Progenitor cell of endocrine pancreas (in vitro differentiated cells): ENCODE data around the gene CYS1. TPM values are rescaled to one million over a fixed set of nuclear protein-coding genes. Genes with fewer than 3 reads are reported as not detected.

Source experiments
- DNase-seq: peaks from one replicate; pipeline ENCODE4 v3.0.0; 2021; ENCODE audit warnings: low spot score; ENCODE audit not compliant: unreplicated experiment
- H3K27ac Mint-ChIP-seq: 2 replicates; pipeline ENCODE4 v1.8.0; 2021; ENCODE audit warnings: mild to moderate bottlenecking, moderate library complexity, mixed read lengths
- H3K27me3 Mint-ChIP-seq: 2 replicates; pipeline ENCODE4 v1.8.0; 2021; ENCODE audit warnings: mixed read lengths
- H3K36me3 Mint-ChIP-seq: 2 replicates; pipeline ENCODE4 v1.8.0; 2022; ENCODE audit warnings: mixed read lengths; ENCODE audit not compliant: insufficient read depth
- H3K4me1 Mint-ChIP-seq: 2 replicates; pipeline ENCODE4 v1.8.0; 2021; ENCODE audit warnings: low read depth, mixed read lengths
- H3K4me3 Mint-ChIP-seq: 2 replicates; pipeline ENCODE4 v1.8.0; 2021; ENCODE audit warnings: low read depth, mild to moderate bottlenecking, moderate library complexity, mixed read lengths
- H3K9me3 Mint-ChIP-seq: 2 replicates; pipeline ENCODE4 v1.8.0; 2021; ENCODE audit warnings: low read depth, mixed read lengths
- CTCF ChIP-seq: fragments of 200-600 bp; sonication (generic); IDR thresholded peaks from one replicate; pipeline ENCODE4 v1.5.0; 2021; ENCODE audit warnings: antibody characterized with exemption, mild to moderate bottlenecking; ENCODE audit not compliant: unreplicated experiment
- total RNA-seq: library from RNA; stranded (reverse); gene quantifications from 2 replicates; pipeline ENCODE4 v1.2.1, GENCODE V29; 2021

The CYS1 gene
- total RNA-seq, 1 donor from 2014 or later: 2.3 TPM

GRCh38 chr2:10080536-10081304 lies 509 bp upstream of the CYS1 start:
- no peaks in the 10 kb centered on the region for H3K36me3 Mint-ChIP-seq
- H3K9me3 Mint-ChIP-seq: no peaks in the 10 kb centered on the region
- H3K4me1 Mint-ChIP-seq: peaks cover 31% of the 10 kb centered on the region
- no peak for TF ChIP-seq CTCF
- DNase-seq: no peak
- peak overlapping the region; percentile 23 for H3K4me3 Mint-ChIP-seq
- peaks cover 45% of the 10 kb centered on the region for H3K27me3 Mint-ChIP-seq
- no peak overlapping the region for H3K27ac Mint-ChIP-seq

GRCh38 chr2:10079266-10079869 lies 843 bp downstream of the CYS1 start:
- peak overlapping the region; percentile 77 for H3K4me3 Mint-ChIP-seq
- H3K27me3 Mint-ChIP-seq: peaks cover 58% of the 10 kb centered on the region
- DNase-seq: peak; percentile 31
- peaks cover 19% of the 10 kb centered on the region for H3K4me1 Mint-ChIP-seq
- H3K27ac Mint-ChIP-seq: no peak overlapping the region
- no peaks in the 10 kb centered on the region for H3K36me3 Mint-ChIP-seq
- H3K9me3 Mint-ChIP-seq: no peaks in the 10 kb centered on the region
- no peak for TF ChIP-seq CTCF

- Mint-ChIP-seq H3K27me3 (peaks cover 63% of the 10 kb centered on the region), H3K36me3 (no peaks in the 10 kb centered on the region), H3K4me1 (peaks cover 14% of the 10 kb centered on the region), H3K9me3 (no peaks in the 10 kb centered on the region), H3K27ac (no peak overlapping the region), H3K4me3 (peak overlapping the region; percentile 77)
- DNase-seq: no peak
- no peak for TF ChIP-seq CTCF
Observed at GRCh38 chr2:10078704-10079265, 1.4 kb downstream of the CYS1 start.

- DNase-seq: no peak
- H3K4me1 Mint-ChIP-seq: peaks cover 7% of the 10 kb centered on the region
- peaks cover 70% of the 10 kb centered on the region for H3K27me3 Mint-ChIP-seq
- H3K27ac Mint-ChIP-seq: no peak overlapping the region
- H3K4me3 Mint-ChIP-seq: no peak overlapping the region
- H3K9me3 Mint-ChIP-seq: no peaks in the 10 kb centered on the region
- TF ChIP-seq CTCF: no peak
- H3K36me3 Mint-ChIP-seq: no peaks in the 10 kb centered on the region
Observed at GRCh38 chr2:10078001-10078400, 2.2 kb downstream of the CYS1 start.

- no peak for DNase-seq
- no peak overlapping the region for H3K27ac Mint-ChIP-seq
- no peak overlapping the region for H3K4me3 Mint-ChIP-seq
- peaks cover 74% of the 10 kb centered on the region for H3K27me3 Mint-ChIP-seq
- TF ChIP-seq CTCF: no peak
- peaks cover 10% of the 10 kb centered on the region for H3K4me1 Mint-ChIP-seq
- H3K9me3 Mint-ChIP-seq: no peaks in the 10 kb centered on the region
- no peaks in the 10 kb centered on the region for H3K36me3 Mint-ChIP-seq
Observed at GRCh38 chr2:10076988-10077527, 3.2 kb downstream of the CYS1 start.
